Epidermal melanocyte (primary cell): ENCODE data around the gene SPATA24.
"Not testable (repeated sequence)": the region's sequence is repeated elsewhere in the genome, so short reads cannot be mapped to it uniquely, and the experiment has no call there.

Experiments used
- DNase-seq: peaks from one replicate; pipeline ENCODE4 v3.0.0; 2011; ENCODE audit warnings: low spot score; ENCODE audit not compliant: insufficient read length

SPATA24 gene

GRCh38 chr5:139417214-139417613, 13.3 kb upstream of the SPATA24 start:
- DNase-seq: no peak

- no peak for DNase-seq
Measured at GRCh38 chr5:139416651-139417050, 12.8 kb upstream of the SPATA24 start.

GRCh38 chr5:139415869-139416268, 12.0 kb upstream of the SPATA24 start:
- no peak for DNase-seq

DNA sequence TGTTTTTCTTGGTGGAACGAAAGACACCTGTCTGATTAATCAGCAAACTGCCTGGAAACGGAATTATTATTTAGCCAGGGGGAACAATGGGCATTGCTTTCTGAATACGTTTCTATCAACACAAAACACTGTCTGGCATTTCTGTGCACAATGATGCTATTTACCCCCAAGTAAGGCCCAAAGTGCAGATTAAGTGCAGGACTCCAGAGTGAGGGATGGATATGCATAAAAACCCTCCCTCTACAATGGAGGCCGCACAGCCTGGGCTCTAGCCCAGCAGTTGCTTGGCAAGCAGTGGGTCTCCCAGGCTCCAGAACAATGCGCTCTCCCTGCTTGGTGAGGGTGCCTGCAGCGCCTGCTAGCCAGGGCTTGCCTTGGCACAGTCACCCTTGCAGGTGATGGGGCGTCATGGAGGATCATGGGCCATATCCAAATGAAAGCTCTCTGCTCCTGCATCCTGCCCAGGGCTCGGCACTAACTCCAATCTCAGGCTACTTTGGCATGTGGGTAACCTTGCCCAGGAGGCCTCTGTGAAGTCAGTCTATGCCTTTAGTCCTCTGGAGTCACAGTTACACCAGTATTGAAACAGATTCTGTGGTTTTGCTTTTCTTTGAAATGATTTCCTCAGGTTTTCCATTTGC, 11.5 kb upstream of the SPATA24 start:
- DNase-seq: no peak

GRCh38 chr5:139414581-139415130, 10.8 kb upstream of the SPATA24 start:
- DNase-seq: no peak

- DNase-seq: no peak
Measured at GRCh38 chr5:139413963-139414362, 10.1 kb upstream of the SPATA24 start.

GRCh38 chr5:139413153-139413552, 9.3 kb upstream of the SPATA24 start:
- no peak for DNase-seq

DNA sequence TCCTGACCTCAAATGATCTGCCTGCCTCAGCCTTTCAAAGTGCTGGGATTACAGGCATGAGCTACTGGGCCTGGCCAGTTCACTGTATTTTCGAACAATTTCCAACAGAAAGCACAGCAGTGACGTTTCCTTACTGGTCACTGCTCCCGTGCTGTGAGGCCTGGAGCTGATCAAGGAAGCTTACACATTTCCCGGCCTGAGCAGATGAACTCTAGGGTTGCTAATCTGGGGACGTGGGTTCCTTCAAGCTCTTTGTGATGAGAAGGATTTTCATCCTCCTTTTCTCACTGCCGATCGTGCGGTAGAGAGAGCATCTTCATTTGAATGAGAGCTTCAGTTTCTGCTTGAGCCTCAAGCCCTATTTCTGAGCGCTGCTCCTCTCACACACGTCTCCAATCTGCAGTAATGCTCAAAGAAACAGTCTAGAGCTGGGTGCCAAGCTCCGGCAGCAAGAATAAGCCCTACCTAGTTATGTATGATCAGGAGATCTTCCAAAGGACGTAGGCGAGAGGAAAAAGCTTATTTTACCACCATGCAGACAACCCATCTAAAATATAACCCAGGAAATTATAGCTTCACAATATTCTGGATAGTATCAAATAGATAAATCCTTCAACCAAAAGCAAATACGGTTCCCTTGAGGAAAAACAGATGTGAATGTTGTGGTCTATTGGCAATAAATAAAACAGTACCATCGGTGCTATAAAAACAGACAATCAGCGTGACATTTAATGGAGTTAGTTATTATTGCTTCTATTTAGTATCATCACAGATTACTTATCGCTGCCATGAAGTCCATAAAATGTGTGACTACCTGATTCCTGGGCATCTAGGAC, 7.3 kb upstream of the SPATA24 start:
- DNase-seq: no peak

- DNase-seq: no peak
Measured at GRCh38 chr5:139410121-139410992, 6.5 kb upstream of the SPATA24 start.

- DNase-seq: not testable (repeated sequence)
Measured at GRCh38 chr5:139409116-139409515, 5.2 kb upstream of the SPATA24 start.

GRCh38 chr5:139408191-139408590, 4.3 kb upstream of the SPATA24 start:
- DNase-seq: no peak

DNA sequence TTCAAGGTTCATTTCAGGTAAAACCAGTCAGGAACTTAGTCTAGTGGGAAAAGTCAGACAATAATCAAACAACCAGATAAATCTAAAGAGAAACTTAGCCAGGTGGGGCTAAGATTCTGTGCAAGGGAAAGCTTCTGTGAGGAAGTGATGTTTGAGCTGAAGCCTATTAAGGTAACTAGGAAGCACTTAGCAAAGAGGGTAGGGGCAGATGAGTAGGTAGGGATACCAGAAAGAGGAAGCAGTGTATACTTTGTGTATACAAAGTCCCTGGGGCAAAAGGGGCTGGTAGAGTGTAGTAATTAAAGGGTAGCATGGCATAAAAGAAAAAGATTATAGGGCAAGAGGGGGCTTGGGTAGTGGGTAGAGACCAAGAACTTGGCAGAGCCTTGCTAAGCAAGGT, 3.6 kb upstream of the SPATA24 start:
- DNase-seq: no peak

- no peak for DNase-seq
Measured at GRCh38 chr5:139406963-139407362, 3.1 kb upstream of the SPATA24 start.

GRCh38 chr5:139404484-139404840, 573 bp upstream of the SPATA24 start:
- no peak for DNase-seq

DNA sequence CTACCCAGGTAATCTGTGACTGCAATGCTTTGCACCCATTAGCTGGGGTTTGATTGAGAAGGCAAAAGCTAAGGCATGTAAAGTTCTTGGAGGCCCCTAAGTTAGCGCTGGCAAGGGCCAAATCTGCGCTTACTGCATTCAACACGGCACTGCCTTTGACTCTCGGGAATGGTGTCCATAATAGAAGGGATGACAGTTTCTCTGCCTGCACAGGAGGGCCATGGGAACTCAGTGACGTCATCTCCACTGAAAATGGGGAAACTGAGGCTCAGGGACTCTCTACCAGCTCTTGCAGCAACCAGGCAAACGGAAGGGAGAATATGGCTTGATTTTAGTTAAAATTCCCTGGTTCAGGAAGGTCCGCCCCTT, 487 bp downstream of the SPATA24 start:
- DNase-seq: no peak

DNA sequence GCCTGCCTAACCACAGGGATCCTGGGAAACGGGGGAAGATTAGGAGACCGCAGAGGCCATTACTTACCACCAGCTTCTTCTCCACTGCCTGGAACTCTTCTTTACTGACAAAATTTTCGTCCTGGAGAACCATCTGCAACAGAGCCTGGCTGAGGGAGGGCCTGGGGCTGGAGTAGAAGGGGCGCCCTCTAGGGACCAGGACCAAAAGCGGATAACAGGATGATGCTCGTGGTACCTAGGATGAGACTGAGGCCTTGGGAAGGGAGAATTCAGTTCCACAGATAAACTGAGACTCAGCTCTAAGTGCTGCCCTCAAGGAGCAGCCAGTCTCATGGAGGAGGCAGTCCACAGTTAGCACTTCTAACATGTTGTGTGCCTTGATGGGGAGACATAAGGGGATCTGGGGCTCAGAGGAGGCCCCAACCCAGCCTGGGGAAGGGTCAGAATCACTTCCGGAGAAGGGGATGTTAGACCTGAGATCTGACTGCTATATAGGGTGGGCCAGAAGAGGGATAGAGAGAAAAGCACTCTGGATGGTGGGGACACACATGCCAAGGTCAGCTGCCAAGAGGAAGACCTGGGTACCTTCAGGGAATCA, 1.2 kb downstream of the SPATA24 start:
- no peak for DNase-seq

DNA sequence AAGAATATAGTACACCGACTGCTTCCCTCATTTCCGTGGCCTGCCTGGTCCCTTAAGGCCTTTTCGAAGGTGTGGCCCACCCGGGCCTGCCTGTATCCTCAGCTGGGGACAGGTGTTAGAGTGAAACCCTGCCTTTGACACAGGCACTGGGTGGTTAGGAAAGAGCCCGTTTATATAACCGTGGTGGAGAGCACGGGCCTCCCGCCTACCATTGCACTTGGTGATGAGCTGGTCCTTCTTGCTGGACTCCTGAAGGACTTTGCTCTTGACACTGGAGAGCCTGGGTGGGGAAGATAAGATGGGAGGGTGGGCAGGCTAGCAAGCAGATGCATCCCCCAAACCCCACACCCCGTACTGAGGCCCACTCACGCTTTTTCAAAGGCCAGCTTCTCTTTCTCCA, 2.3 kb downstream of the SPATA24 start:
- no peak for DNase-seq

DNA sequence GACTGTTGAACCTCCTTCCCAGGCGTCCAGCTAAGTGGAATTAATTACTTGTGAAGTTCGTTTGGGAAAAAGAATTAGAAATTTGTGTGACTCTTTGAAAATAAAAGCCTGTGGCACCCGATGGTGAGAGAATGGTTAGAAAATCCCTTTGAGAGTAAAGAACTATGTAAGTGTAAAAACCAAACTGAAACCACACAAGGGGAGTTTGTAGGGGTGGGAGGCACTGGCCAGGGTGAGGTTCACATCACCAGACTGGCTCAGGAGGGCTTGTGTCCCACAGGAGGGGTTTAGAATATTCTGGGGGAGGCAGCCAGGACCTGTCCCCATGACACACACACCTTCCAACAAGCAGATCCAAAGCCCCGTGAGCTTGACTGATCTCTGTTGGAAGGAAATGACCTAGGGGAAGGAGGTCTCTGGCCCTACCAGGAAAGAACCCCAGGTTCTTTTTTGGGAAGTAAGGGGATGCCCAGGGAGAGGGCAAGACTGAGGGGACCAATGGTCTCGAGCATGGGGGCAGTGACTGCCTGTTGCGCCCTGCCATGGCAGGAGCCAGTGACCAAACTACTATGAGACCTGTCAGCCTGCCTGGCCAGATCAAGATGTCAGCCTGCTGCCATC, 4.3 kb downstream of the SPATA24 start:
- no peak for DNase-seq

- DNase-seq: no peak
Measured at GRCh38 chr5:139397921-139398320, 6.0 kb downstream of the SPATA24 start.

- no peak for DNase-seq
Measured at GRCh38 chr5:139396691-139397090, 7.2 kb downstream of the SPATA24 start.
